CD14-positive monocyte (primary cell): ENCODE measurements around the gene PRM1. TPM values are rescaled to one million over a fixed set of nuclear protein-coding genes. Genes with fewer than 3 reads are reported as not detected.

Experiments used
- DNase-seq, 3 donors: peaks; one replicate each; pipeline ENCODE4 v3.0.0-alpha.2; 2011 to 2022
- H2AFZ ChIP-seq: 2 replicates; pipeline ENCODE4 v1.6.0; 2012; ENCODE audit warnings: mild to moderate bottlenecking, low read depth, low read length, inconsistent platforms; ENCODE audit not compliant: insufficient read depth, poor library complexity, severe bottlenecking
- H3K27ac ChIP-seq, 2 donors: 1 replicate in 1 of 2; 2 replicates in 1 of 2; pipeline ENCODE4 v1.5.1; 2012 to 2013; ENCODE audit warnings: low read length in 2 of 2, control low read depth in 1 of 2, inconsistent platforms in 1 of 2, low read depth in 1 of 2, mild to moderate bottlenecking in 1 of 2
- H3K27me3 ChIP-seq, 2 donors: one replicate each; pipeline versions ENCODE4 v1.6.0 to v1.6.1; 2011 to 2013; ENCODE audit warnings: low read length in 2 of 2; ENCODE audit not compliant: control insufficient read depth in 2 of 2, insufficient read depth in 2 of 2
- H3K36me3 ChIP-seq, 2 donors: replicated peaks in 1 of 2; 1 replicate in 1 of 2; 2 replicates in 1 of 2; pipeline versions ENCODE4 v1.5.1 to v1.6.1; 2012 to 2013; ENCODE audit warnings: low read length in 2 of 2, control low read depth in 1 of 2, inconsistent platforms in 1 of 2, mild to moderate bottlenecking in 1 of 2; ENCODE audit not compliant: insufficient read depth in 2 of 2, control insufficient read depth in 1 of 2
- H3K4me1 ChIP-seq, 2 donors: 1 replicate in 1 of 2; 2 replicates in 1 of 2; pipeline versions ENCODE4 v1.5.1 to v1.6.1; 2012 to 2013; ENCODE audit warnings: low read length in 2 of 2, control low read depth in 1 of 2, inconsistent platforms in 1 of 2, mild to moderate bottlenecking in 1 of 2, moderate library complexity in 1 of 2; ENCODE audit not compliant: insufficient read depth in 2 of 2, control insufficient read depth in 1 of 2
- H3K4me2 ChIP-seq: replicated peaks from 2 replicates; pipeline ENCODE3; 2012; ENCODE audit warnings: low read length, moderate library complexity, mild to moderate bottlenecking; ENCODE audit not compliant: poor library complexity, severe bottlenecking; ENCODE audit errors: extremely low read depth
- H3K4me3 ChIP-seq, 3 experiments: fragments of 200-600 bp in 1 of 3; sonication (generic) in 1 of 3; replicated peaks in 1 of 3; 1 replicate in 2 of 3; 2 replicates in 1 of 3; pipeline ENCODE4 v1.5.1; 2011 to 2013; ENCODE audit warnings: low read length in 3 of 3, mild to moderate bottlenecking in 3 of 3, control low read depth in 2 of 3, low read depth in 2 of 3, inconsistent platforms in 1 of 3, moderate library complexity in 1 of 3
- H3K79me2 ChIP-seq: 2 replicates; pipeline ENCODE4 v1.6.0; 2012; ENCODE audit warnings: mild to moderate bottlenecking, control low read depth, inconsistent platforms, low read length, moderate library complexity; ENCODE audit not compliant: insufficient read depth
- H3K9ac ChIP-seq: 2 replicates; pipeline ENCODE4 v1.6.0; 2017; ENCODE audit warnings: low read length, mild to moderate bottlenecking; ENCODE audit not compliant: insufficient read depth, poor library complexity, severe bottlenecking
- H3K9me3 ChIP-seq, 2 donors: replicated peaks in 1 of 2; 1 replicate in 1 of 2; 2 replicates in 1 of 2; pipeline versions ENCODE4 v1.5.1 to v1.6.1; 2012 to 2013; ENCODE audit warnings: low read length in 2 of 2, control low read depth in 1 of 2; ENCODE audit not compliant: control insufficient read depth in 1 of 2, insufficient read depth in 1 of 2
- H4K20me1 ChIP-seq: 2 replicates; pipeline ENCODE4 v1.6.0; 2012; ENCODE audit warnings: mild to moderate bottlenecking, low read length, control low read depth, moderate library complexity; ENCODE audit not compliant: insufficient read depth
- H3K27ac Mint-ChIP-seq, 7 donors: one replicate each; pipeline ENCODE4 v1.8.0; 2020; ENCODE audit warnings: mild to moderate bottlenecking in 7 of 7, mixed read lengths in 7 of 7, moderate library complexity in 6 of 7, inconsistent platforms in 2 of 7
- H3K27me3 Mint-ChIP-seq, 3 donors: one replicate each; pipeline ENCODE4 v1.8.0; 2021 to 2022; ENCODE audit warnings: low read depth in 3 of 3, mild to moderate bottlenecking in 3 of 3, mixed read lengths in 3 of 3, moderate library complexity in 3 of 3, inconsistent platforms in 1 of 3
- H3K36me3 Mint-ChIP-seq, 2 donors: one replicate each; pipeline ENCODE4 v1.8.0; 2020; ENCODE audit warnings: mixed read lengths in 2 of 2, inconsistent platforms in 1 of 2, mild to moderate bottlenecking in 1 of 2
- H3K4me1 Mint-ChIP-seq: one replicate; pipeline ENCODE4 v1.8.0; 2020; ENCODE audit warnings: mild to moderate bottlenecking, mixed read lengths
- H3K4me3 Mint-ChIP-seq, 2 donors: one replicate each; pipeline ENCODE4 v1.8.0; 2020; ENCODE audit warnings: mild to moderate bottlenecking in 2 of 2, mixed read lengths in 2 of 2, moderate library complexity in 1 of 2
- H3K9me3 Mint-ChIP-seq, 7 donors: one replicate each; pipeline ENCODE4 v1.8.0; 2020 to 2022; ENCODE audit warnings: mixed read lengths in 7 of 7, mild to moderate bottlenecking in 6 of 7, moderate library complexity in 6 of 7, inconsistent platforms in 2 of 7
- WGBS: methylation state at CpG from one replicate; pipeline ENCODE4 v1.1.5; 2013; ENCODE audit warnings: missing lambda C conversion rate; ENCODE audit not compliant: insufficient coverage; 5-methylcytosine and 5-hydroxymethylcytosine counted together
- intact Hi-C, 2 donors: fragments of 100-400 bp; cut with micrococcal nuclease; formaldehyde crosslinking; loops; one replicate each; pipeline versions ENCODE4 v1.15.0 to v1.15.1; 2023
- polyA plus RNA-seq, 3 donors: library from polyadenylated mRNA; depleted of rRNA in 1 of 3; unstranded in 2 of 3; stranded (reverse) in 1 of 3; fragments of 300-500 nt in 2 of 3; fragments of >200 nt in 1 of 3; fragmentation: Illumina TruSeq in 2 of 3; gene quantifications; 1 replicate in 2 of 3; 2 replicates in 1 of 3; pipeline ENCODE4 v1.2.3, GENCODE V29; 2012 to 2021
- TF ChIP-seq, protein P1 (sequence below): fragments of 200-600 bp; IDR thresholded peaks from one replicate; pipeline ENCODE4 v1.8.0; 2022; ENCODE audit warnings: antibody characterized with exemption, mild to moderate bottlenecking

Gene PRM1
- polyA plus RNA-seq, 3 donors = not detected

DNA sequence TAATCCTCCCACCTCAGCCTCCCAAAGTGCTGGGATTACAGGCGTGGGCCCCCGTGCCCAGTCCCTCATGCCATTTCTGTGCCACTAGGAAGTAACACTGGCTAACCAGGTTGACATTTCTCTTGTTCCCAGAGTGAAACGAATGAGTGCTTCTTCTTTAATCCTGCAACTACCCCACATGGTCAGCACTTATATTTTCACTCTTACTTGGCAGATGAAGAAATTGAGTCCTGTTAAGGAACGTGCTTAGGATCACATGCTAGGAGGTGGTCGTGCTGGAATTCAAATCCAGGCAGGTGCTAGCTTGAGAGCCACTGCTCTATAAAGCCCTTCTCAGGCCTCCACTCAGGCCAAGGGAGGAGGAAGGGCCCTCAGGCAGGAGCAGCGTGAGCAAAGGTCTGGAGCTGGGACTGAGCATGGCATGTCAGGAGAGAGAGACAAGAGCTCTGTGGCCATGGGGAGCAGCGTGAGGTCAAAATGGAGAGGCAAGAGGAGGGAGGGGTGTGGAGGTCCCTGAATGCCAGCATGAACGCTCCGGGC, 45.7 kb upstream of the PRM1 start:
- Mint-ChIP-seq H3K4me3 (peak overlapping the region in 1 of 2 donors; percentile 31), H3K27me3 (peaks cover 18 to 48% (median 20%) of the 10 kb centered on the region in 3 donors), H3K27ac (peak overlapping the region in 2 of 7 donors; percentile 33 to 69), H3K36me3 (peaks cover 5 to 13% of the 10 kb centered on the region in 2 donors), H3K4me1 (peaks cover 52% of the 10 kb centered on the region), H3K9me3 (peaks cover 0 to 6% (median 3%) of the 10 kb centered on the region in 7 donors)
- H2AFZ ChIP-seq = no peak overlapping the region
- no peaks in the 10 kb centered on the region for H3K36me3 ChIP-seq
- no peak overlapping the region for H3K4me3 ChIP-seq
- H3K9me3 ChIP-seq = no peaks in the 10 kb centered on the region
- TF ChIP-seq, protein P1, sequence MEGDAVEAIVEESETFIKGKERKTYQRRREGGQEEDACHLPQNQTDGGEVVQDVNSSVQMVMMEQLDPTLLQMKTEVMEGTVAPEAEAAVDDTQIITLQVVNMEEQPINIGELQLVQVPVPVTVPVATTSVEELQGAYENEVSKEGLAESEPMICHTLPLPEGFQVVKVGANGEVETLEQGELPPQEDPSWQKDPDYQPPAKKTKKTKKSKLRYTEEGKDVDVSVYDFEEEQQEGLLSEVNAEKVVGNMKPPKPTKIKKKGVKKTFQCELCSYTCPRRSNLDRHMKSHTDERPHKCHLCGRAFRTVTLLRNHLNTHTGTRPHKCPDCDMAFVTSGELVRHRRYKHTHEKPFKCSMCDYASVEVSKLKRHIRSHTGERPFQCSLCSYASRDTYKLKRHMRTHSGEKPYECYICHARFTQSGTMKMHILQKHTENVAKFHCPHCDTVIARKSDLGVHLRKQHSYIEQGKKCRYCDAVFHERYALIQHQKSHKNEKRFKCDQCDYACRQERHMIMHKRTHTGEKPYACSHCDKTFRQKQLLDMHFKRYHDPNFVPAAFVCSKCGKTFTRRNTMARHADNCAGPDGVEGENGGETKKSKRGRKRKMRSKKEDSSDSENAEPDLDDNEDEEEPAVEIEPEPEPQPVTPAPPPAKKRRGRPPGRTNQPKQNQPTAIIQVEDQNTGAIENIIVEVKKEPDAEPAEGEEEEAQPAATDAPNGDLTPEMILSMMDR = no peak
- H4K20me1 ChIP-seq = no peaks in the 10 kb centered on the region
- no peaks in the 10 kb centered on the region for H3K79me2 ChIP-seq
- DNase-seq = no peak
- no peak overlapping the region for H3K4me2 ChIP-seq
- H3K4me1 ChIP-seq = peaks cover 42 to 50% of the 10 kb centered on the region in 2 donors
- no peak overlapping the region for H3K9ac ChIP-seq
- intact Hi-C loops = no loop called here
- 97% methylated on average over 9 of the region's 9 CpGs for WGBS
- H3K27ac ChIP-seq = no peak overlapping the region
- H3K27me3 ChIP-seq = peaks cover 0 to 3% of the 10 kb centered on the region in 2 donors

DNA sequence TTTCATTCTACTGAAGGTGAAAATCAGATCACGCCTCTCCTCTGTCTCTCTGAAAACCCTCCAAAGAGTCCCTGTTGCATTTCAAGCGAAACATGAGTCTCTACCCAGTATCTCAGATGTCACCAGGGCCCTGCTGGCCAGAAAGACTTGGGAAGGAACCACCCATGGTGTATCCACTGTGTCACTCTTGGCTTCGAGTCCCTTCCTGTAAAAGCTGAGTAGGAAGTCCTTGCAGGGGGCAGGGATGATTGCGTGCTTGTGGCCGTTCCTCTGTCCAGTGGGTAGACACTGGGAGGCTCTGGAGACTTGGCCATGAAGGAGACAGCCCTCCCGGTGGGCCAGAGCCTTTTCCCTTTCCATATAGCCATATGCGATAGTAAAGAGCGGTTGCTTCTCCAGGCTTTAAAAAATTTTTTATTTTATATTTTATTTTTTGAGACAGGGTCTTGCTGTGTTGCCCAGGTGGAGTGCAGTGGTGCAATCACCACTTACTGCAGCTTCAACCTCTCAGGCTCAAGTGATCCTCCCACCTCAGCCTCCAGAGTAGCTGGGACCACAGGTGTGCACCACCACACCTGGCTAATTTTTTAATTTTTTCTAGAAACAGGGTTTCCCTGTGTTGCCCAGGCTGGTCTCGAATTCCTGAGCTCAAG, 45.1 kb upstream of the PRM1 start:
- DNase-seq = peak; percentile 36 to 46 (median 39)
- H3K36me3 ChIP-seq = no peaks in the 10 kb centered on the region
- H3K27me3 Mint-ChIP-seq = peaks cover 12 to 45% (median 19%) of the 10 kb centered on the region in 3 donors
- H3K36me3 Mint-ChIP-seq = peaks cover 5 to 13% of the 10 kb centered on the region in 2 donors
- peak overlapping the region in 3 of 7 donors; percentile 12 to 85 (median 64) for H3K27ac Mint-ChIP-seq
- TF ChIP-seq, protein P1 = no peak
- peaks cover 0 to 6% (median 3%) of the 10 kb centered on the region in 7 donors for H3K9me3 Mint-ChIP-seq
- H3K4me3 Mint-ChIP-seq = peak overlapping the region; percentile 34 to 64
- peak overlapping the region; percentile 61 for H2AFZ ChIP-seq
- H3K27me3 ChIP-seq = peaks cover 0 to 3% of the 10 kb centered on the region in 2 donors
- H3K9me3 ChIP-seq = no peaks in the 10 kb centered on the region
- H3K4me1 Mint-ChIP-seq = peaks cover 52% of the 10 kb centered on the region
- peaks cover 42 to 50% of the 10 kb centered on the region in 2 donors for H3K4me1 ChIP-seq
- peak overlapping the region; percentile 33 for H3K4me2 ChIP-seq
- peak overlapping the region in 1 of 2 donors; percentile 53 for H3K27ac ChIP-seq
- H4K20me1 ChIP-seq = no peaks in the 10 kb centered on the region
- H3K4me3 ChIP-seq = peak overlapping the region in 1 of 3 experiments; percentile 36
- 93% methylated on average over 3 of the region's 9 CpGs for WGBS
- no peak overlapping the region for H3K9ac ChIP-seq
- intact Hi-C loops = no loop called here
- no peaks in the 10 kb centered on the region for H3K79me2 ChIP-seq
